Bone marrow (tissue), 2 donors: ENCODE measurements around the gene PUM2.
A peak's percentile ranks its signal among the peaks of the same experiment; 100 is the strongest.
"Not testable (repeated sequence)": the region's sequence is repeated elsewhere in the genome, so short reads cannot be mapped to it uniquely, and the experiment has no call there.

Experiments
- DNase-seq, 2 donors: peaks; one replicate each; lab custom pipeline; 2025; lab: John Stamatoyannopoulos, UW

Gene PUM2

DNA sequence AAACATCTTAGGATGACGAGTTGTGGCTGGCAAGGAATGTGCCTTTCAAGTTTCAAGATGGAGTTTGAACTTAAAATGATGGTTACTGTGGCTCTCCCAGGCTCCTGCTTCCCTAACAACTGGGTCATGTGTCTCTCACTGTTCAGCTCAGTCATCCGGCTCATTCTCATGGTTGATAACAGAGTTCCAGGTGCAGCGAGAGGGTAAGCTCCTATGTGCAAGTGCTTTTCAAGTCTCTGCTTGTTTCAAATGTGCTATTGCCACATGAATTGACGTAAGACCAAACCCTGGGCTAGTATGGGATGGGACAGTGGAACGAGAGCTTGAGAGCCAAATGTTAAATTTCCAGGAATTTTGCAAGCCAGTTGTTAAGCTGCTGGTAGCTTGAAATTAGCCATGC lies 19.5 kb upstream of the PUM2 start:
- no peak for DNase-seq

DNA sequence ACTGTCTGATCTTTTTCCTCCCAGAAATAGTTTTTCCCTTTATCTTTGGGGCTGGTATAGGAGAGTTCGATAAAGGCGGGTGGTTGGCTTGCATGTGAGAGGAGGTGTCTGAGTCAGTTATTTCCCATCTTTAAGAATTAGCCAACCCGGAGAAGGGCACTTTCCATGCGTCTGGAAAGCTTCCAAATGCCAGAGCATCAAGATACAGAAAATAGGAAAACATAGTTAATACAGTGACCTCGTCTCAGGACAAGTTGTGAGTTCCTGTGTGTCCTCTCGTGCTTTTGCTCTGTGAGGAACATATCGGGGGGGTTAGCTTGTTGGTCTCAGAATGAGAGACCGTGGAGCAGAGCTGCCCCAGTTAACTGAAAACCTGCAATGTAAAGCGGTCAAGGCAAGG lies 18.7 kb upstream of the PUM2 start:
- no peak for DNase-seq

DNA sequence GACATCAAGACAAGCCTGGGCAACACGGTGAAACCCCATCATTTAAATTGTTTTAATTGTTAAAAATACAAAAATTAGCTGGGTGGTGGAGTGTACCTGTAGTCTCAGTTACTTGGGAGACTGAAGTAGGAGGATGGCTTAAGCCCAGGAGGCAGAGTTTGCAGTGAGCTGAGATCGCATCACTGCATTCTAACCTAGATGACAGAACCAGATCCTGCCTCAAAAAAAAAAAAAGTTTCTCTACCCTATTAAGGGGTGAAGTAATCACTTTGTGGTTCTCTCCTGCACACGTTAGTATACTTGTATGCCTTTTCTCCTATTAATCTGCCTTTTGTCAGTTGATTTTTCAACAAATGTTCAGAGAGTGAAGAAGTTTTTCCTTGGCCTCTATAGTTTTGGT lies 18.1 kb upstream of the PUM2 start:
- no peak for DNase-seq

- DNase-seq: not testable (repeated sequence)
Measured at GRCh38 chr2:20367929-20368328, 17.3 kb upstream of the PUM2 start.

- no peak for DNase-seq
Measured at GRCh38 chr2:20366672-20367116, 16.1 kb upstream of the PUM2 start.

- no peak for DNase-seq
Measured at GRCh38 chr2:20365249-20365817, 14.7 kb upstream of the PUM2 start.

- no peak for DNase-seq
Measured at GRCh38 chr2:20363578-20363977, 12.9 kb upstream of the PUM2 start.

GRCh38 chr2:20362701-20363435 lies 12.2 kb upstream of the PUM2 start:
- no peak for DNase-seq

GRCh38 chr2:20361893-20362292 lies 11.2 kb upstream of the PUM2 start:
- no peak for DNase-seq

- DNase-seq: no peak
Measured at GRCh38 chr2:20359096-20359495, 8.5 kb upstream of the PUM2 start.

- DNase-seq: no peak
Measured at GRCh38 chr2:20357638-20358389, 7.2 kb upstream of the PUM2 start.

GRCh38 chr2:20356042-20356441 lies 5.4 kb upstream of the PUM2 start:
- no peak for DNase-seq

DNA sequence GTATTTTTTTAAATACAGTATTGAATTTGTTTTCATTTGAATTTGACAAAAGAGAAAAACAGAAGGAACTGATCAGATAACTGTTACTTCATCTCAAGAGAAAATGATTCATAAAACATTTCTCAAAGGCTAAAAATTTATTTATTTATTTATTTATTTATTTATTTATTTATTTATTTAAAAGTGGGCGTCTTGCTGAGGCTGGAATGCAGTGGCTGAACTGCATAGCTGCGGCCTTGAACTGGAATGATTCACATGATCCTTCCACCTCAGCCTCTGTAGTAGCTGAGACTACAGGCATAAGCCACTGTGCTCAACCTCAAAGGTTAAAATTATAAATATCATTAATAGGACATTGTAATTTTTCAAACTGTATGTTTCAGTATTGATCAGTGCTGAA lies 4.5 kb upstream of the PUM2 start:
- no peak for DNase-seq

DNA sequence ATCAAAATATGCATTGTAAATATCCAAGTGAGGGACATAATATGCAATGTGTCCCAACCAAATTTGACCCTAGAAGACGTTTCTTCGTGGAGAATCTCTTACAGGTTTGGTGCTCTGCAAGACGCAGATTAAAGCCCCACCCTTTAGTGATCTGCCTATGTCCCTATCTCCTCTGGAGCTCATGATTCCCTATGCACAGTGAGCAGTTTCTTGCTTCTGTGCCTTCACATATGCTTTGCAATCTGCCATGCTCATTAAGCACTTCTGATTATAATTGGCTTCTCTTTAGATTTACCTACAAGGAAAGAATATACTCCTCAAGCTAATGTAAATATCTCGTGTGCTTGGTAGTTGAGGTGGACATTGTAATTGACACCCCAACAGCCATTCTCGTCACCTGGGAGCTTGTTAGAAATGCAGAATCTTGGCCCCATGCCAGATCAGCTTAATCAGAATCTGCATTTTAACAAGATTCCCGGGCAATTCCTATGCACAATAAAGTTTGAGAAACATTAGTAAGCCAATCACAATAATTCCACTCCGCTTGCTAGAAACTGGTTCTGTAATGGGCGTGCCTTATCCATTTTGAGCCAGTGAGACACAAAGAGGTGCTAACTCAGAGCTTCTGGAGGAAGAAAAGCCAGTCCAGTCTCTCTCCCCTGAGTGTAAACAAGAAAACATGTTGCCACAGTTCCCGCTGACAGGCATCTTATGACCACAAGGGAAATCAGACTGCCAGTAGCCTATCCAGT lies 2.8 kb upstream of the PUM2 start:
- DNase-seq: no peak

DNA sequence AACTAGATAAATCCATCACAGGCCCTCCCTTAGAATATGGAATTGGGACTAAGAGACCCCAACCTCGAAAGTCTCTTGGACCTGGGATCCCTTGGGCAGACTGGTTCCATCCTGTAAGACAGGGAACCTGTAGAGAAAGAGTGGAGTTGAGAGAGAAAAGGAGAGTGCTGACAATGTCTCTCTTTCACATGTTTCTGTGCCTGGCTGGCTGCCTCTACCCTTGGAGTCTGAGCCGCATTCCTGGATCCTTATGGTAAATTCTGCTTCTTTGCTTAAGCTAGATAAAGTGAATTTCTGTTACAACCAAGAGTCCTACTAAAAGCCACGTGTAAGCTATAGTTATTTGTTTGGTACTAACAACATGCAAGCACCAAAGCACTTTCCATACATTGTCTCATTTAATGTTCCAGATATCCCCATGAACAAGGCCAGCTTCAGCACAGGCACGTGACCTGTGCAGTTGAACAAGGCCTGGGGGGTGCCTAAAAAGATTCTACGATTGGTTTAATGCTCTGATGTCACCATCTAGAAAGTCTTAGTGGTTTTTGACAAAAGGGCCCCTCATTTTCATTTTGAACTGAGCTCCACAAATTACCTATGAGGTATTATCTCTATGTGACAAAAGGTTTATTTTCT lies 2.1 kb upstream of the PUM2 start:
- no peak for DNase-seq

DNA sequence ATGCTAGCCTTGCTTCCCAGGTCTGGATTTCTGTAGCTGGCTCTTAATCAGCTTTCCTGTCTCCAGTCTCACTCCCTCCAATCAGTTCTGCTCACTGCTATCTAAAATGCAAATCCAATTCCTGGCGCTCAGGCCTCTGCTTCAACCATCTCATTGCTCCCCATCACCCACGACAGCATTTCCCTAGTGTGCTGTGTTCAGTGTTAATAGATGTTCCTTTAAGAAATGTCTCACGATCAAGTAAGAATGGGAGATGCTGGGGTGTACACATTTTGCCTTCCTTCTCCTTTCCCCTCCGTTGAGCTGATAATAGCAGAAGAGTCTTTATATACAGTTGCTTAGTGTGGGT lies 1.6 kb upstream of the PUM2 start:
- no peak for DNase-seq

DNA sequence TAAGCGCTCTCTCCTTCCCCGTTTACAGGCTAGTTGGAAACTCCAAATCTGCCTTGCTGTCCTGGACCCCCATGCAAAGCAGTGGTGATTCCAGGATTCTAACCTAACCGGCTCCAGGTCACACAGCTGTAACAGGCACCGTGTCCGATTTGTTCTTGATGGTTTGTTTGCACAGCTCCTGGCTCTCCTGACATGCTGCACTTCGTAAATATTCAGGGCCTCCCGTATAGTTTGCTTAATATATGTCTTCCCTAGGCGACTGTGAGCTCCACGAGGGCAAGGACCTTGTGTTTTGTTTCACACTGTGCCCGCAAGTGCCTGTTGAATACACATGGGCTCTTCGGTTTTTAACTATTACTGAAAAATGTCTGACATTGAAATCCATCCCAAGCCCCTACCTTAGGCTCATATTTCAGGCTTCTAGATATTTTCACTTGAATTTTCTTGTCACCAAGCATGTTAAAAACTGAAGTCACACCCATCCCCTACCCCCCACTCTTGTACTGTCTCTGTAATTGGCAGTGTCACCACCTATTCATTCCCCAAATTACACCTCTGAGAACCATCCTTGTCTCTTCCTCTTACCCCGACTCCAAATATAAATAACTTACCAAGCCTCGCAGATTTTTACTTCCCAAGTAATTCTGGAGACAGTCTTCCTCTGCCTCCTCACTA lies 1.0 kb upstream of the PUM2 start:
- DNase-seq: no peak

DNA sequence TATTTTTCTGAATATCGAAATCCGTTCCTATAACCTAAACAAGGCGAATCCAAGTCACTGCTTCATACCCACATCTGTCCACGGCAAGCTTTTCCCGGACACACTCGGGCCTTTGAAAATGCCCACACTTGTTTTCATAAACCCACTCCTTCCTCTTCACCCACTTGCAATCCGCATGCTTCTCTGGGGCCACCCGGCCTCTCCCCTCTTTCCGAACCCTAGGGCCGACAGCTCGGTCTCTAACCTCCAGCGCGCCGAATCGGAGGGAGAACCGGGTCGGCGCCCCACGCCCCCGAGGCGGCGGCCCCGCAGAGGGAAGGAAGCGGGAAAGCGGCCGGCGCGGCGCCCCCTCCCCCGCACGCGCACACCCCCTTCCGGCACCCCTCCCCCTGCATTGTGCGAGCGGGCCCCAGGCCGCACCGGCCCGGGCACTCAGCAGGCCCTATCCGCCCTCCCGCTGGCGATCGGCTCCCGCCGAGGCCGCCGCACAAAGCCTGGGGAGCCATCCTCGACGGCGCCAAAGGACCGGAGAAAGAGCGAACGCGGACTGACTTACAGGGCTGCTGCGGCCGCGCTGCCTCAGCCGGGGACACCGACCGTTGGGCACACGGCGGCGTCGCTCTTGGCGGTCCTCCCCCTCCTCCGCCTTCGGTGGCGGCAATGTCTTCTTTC lies 467 bp downstream of the PUM2 start:
- peak in 1 of 2 donors; percentile 80 for DNase-seq

GRCh38 chr2:20349513-20349921 lies 1.1 kb downstream of the PUM2 start:
- no peak for DNase-seq

GRCh38 chr2:20348542-20348941 lies 2.1 kb downstream of the PUM2 start:
- no peak for DNase-seq
